Epithelial cell of esophagus (primary cell): ENCODE results near the gene KRT74.

ENCODE experiments used
- DNase-seq: peaks from one replicate; pipeline ENCODE4 v3.0.0; 2010; ENCODE audit warnings: low read depth
- H3K4me3 ChIP-seq: 2 replicates; pipeline ENCODE4 v1.5.1; 2011; ENCODE audit warnings: mild to moderate bottlenecking, low read length, control low read depth
- TF ChIP-seq, protein P1 (sequence below): IDR thresholded peaks from 2 replicates; pipeline ENCODE4 v1.5.1; 2011; ENCODE audit warnings: low read depth, mild to moderate bottlenecking, low read length, control low read depth, inconsistent platforms; ENCODE audit not compliant: insufficient read depth; ENCODE audit errors: missing control alignments

KRT74 gene

DNA sequence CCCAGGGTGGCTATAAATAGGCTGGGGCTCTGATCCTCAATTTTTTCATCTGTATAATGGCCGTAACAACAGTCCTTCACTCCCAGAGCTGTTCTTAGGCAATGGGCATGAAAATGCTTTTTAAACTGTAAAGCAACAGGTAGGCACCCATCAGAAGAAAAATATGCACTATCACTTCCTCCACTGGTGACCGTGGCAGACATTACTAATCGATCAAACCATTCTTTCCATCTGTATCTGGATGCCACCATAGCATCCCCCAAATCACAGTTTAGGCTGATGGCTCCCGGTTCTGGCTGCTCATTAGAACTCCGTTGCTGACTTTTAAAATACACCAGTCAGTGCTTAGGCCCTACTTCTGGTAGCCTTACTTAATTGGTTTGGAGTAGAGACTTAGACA lies 31.9 kb downstream of the KRT74 start:
- TF ChIP-seq, protein P1, sequence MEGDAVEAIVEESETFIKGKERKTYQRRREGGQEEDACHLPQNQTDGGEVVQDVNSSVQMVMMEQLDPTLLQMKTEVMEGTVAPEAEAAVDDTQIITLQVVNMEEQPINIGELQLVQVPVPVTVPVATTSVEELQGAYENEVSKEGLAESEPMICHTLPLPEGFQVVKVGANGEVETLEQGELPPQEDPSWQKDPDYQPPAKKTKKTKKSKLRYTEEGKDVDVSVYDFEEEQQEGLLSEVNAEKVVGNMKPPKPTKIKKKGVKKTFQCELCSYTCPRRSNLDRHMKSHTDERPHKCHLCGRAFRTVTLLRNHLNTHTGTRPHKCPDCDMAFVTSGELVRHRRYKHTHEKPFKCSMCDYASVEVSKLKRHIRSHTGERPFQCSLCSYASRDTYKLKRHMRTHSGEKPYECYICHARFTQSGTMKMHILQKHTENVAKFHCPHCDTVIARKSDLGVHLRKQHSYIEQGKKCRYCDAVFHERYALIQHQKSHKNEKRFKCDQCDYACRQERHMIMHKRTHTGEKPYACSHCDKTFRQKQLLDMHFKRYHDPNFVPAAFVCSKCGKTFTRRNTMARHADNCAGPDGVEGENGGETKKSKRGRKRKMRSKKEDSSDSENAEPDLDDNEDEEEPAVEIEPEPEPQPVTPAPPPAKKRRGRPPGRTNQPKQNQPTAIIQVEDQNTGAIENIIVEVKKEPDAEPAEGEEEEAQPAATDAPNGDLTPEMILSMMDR, result no peak
- no peak overlapping the region for H3K4me3 ChIP-seq
- DNase-seq, result no peak

DNA sequence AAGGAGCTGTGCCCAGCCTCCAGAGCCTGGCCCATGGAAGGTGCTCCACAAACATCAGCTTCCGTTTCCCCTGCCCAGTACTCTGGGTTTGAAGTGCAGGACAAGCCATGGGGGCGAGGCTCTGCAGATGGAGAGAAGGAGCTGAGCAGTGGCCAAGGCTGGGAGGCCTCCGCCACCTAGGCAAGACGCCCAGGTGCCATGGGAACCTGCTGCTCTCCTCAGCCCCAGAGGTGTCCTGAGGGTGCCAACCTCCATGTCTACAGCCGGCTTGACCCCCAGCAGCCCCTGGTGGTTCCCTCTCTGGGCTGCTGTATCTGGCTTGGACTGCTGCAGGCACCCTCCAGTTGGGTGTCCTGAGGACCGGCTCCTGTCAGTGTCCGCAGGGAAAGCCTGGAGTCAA lies 33.1 kb downstream of the KRT74 start:
- no peak for DNase-seq
- TF ChIP-seq, protein P1, result no peak
- no peak overlapping the region for H3K4me3 ChIP-seq

DNA sequence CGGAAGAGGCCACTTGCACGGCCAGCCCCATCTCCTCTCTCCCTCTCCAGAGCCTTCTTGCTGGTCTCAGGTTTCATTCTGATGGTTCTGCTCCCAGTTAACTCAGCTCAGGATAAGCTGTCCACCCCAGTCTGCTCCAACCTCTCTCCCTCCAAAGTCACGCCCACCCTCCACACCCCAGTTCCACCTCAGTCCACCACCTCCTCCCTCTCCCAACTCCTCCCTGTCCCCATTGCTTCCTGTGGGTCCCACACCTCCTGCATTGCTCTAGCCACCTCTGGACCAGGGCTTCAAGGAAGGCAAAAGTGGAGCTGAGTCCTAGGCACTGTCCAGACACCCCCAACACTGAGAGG lies 33.8 kb downstream of the KRT74 start:
- no peak overlapping the region for H3K4me3 ChIP-seq
- DNase-seq, result no peak
- TF ChIP-seq, protein P1, result no peak

DNA sequence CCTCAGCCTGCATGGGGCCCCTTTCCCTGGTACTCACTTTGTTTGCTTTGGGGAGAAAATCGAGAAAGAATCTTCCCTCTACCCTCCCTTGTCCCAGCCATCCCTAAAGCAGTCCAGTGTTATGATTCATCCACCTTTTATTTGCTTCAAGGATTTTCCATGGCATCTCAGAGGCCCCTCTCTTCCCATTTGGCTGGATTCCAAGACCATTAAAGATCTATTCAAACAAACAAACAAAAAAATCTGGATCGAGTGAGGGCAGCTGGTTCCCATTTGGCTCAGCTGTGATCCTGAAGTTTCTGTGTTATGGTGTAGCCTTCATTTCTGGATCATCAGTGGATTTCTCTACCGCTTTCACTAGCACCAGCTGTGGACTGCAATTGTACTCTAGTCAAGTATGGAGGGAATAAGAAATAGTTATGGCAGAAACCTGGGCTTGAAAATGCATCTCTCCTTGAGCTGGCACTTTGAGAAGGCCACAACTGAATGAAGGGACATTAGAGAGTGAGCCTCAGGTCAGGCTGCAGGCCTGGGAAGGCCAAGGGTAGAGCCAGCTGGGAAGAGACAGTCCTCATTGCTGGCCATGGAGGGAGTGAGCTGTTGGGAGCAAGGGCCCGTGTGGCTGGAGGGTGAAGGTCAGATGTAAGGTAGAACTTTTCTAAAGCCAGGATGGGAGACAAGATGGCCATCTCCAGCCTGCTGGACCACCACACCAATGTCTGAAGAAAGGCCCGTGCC lies 34.4 kb downstream of the KRT74 start:
- DNase-seq, result peak; percentile 65
- TF ChIP-seq, protein P1, result no peak
- no peak overlapping the region for H3K4me3 ChIP-seq

DNA sequence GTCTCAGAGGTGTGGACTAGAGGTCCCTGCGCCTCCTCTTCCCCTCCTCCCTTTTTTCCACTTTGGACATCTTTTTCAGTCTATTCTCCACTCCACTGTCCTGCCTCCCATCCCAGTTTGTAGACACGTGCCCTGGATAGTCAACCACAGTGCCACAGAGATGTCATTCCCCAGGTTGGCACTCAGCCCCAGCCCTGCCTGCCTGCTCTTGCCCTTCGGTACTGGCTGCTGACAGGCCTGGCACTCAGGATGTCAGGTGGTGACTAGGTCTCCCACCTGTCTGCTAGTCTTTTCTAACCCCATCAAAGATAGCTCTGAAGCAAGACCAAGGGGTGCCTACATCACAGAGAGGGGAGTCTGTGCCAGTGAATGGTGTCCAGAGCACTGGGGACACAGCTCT lies 36.5 kb downstream of the KRT74 start:
- TF ChIP-seq, protein P1, result no peak
- H3K4me3 ChIP-seq, result no peak overlapping the region
- no peak for DNase-seq

DNA sequence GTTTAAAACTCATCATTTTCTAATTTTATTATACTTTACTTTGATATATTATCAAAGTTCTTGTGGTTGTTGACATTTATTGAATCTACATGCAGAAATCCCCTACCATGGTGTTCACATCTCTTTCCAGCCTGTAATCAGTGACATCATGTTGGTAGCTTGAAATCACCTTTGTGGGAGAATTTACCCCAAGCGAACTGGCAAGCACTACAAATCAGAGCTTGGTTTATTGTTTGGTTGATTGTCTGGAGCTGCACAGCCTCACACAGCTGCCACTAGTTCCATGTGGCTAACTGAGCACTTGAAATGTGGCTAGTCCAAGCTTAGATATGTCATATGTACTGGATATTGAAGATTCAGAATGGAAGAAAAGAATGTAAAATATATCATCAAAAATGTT lies 38.1 kb downstream of the KRT74 start:
- no peak overlapping the region for H3K4me3 ChIP-seq
- DNase-seq, result no peak
- TF ChIP-seq, protein P1, result no peak

DNA sequence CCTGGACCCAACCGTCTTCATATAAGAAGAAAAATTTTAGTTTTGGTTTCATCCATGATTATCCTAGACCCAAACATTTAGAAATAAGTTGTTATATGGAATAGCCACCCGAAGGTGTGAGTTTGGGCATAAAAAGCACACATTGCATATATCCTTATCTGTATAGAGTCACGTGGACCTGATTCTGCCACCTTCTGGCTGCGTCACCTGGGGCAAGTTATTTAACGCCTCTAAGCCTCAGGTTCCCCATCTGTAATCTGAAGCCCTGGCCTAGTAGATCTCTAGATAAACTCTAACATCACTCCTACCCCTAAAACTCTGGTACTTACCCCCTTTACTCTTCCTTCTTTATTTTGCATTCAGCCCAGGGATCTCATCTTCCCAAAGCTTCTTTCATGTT lies 39.2 kb downstream of the KRT74 start:
- no peak for DNase-seq
- TF ChIP-seq, protein P1, result no peak
- H3K4me3 ChIP-seq, result no peak overlapping the region
